HepG2 (cell line): ENCODE data around the gene METTL22. TPM values are rescaled to one million over a fixed set of nuclear protein-coding genes. Genes with fewer than 3 reads are reported as not detected.

Experiments used
- AGO2 ChIP-seq: fragments of 200-400 bp; formaldehyde crosslinking; optimal IDR thresholded peaks from 2 replicates; pipeline ENCODE3; 2017; ENCODE audit warnings: mild to moderate bottlenecking, low read depth, low read length, moderate library complexity
- AKAP8 ChIP-seq: sonication (generic); formaldehyde crosslinking; IDR thresholded peaks from 2 replicates; pipeline ENCODE4 v1.5.1; 2020; ENCODE audit warnings: mild to moderate bottlenecking, missing genetic modification reagents
- CSRNP2 ChIP-seq: sonication (generic); formaldehyde crosslinking; conservative IDR thresholded peaks from 2 replicates; pipeline ENCODE4 v1.8.0; 2022; ENCODE audit warnings: low read depth, missing genetic modification reagents
- DPF2 ChIP-seq: sonication (generic); formaldehyde crosslinking; IDR thresholded peaks from 2 replicates; pipeline ENCODE4 v1.4.0; 2020; ENCODE audit warnings: mild to moderate bottlenecking, low read depth, missing genetic modification reagents, borderline replicate concordance
- DZIP1 ChIP-seq: sonication (generic); formaldehyde crosslinking; IDR thresholded peaks from 2 replicates; pipeline ENCODE4 v1.5.0; 2020; ENCODE audit warnings: mild to moderate bottlenecking, missing genetic modification reagents
- FOSL2 ChIP-seq: sonication (generic); formaldehyde crosslinking; IDR thresholded peaks from 2 replicates; pipeline ENCODE4 v1.4.0; 2020; ENCODE audit warnings: missing genetic modification reagents
- FOXA1 ChIP-seq, 2 experiments: fragments of 450-650 bp in 1 of 2; sonication (generic) in 1 of 2; formaldehyde crosslinking in 1 of 2; IDR thresholded peaks; 2 replicates each; pipeline versions ENCODE4 v1.4.0 to v1.6.1; 2016 to 2020; ENCODE audit warnings: missing genetic modification reagents in 1 of 2
- HMGXB4 ChIP-seq, 2 experiments: sonication (generic) in 1 of 2; formaldehyde crosslinking in 1 of 2; IDR thresholded peaks; 2 replicates each; pipeline versions ENCODE4 v1.4.0 to v1.6.1; 2018 to 2020; ENCODE audit warnings: missing genetic modification reagents in 2 of 2, borderline replicate concordance in 1 of 2, low read depth in 1 of 2, mild to moderate bottlenecking in 1 of 2, missing biosample characterization in 1 of 2
- MED13 ChIP-seq: sonication (generic); formaldehyde crosslinking; IDR thresholded peaks from 2 replicates; pipeline ENCODE4 v1.5.0; 2020; ENCODE audit warnings: missing genetic modification reagents
- NFIC ChIP-seq: IDR thresholded peaks from 2 replicates; pipeline ENCODE4 v1.6.1; 2012; ENCODE audit warnings: mild to moderate bottlenecking, low read length, inconsistent platforms
- PRDM15 ChIP-seq: sonication (generic); formaldehyde crosslinking; IDR thresholded peaks from 2 replicates; pipeline ENCODE4 v1.4.0; 2020; ENCODE audit warnings: missing genetic modification reagents
- SMAD3 ChIP-seq: sonication (generic); formaldehyde crosslinking; IDR thresholded peaks from 2 replicates; pipeline ENCODE4 v1.4.0; 2020; ENCODE audit warnings: missing genetic modification reagents
- ZC3H4 ChIP-seq: sonication (generic); formaldehyde crosslinking; IDR thresholded peaks from 2 replicates; pipeline ENCODE4 v1.4.0; 2020; ENCODE audit warnings: missing genetic modification reagents, borderline replicate concordance
- ZNF616 ChIP-seq: sonication (generic); formaldehyde crosslinking; IDR thresholded peaks from 2 replicates; pipeline ENCODE4 v1.5.0; 2020; ENCODE audit warnings: low read depth, mild to moderate bottlenecking, missing genetic modification reagents
- ZSCAN21 ChIP-seq: sonication (generic); formaldehyde crosslinking; IDR thresholded peaks from 2 replicates; pipeline ENCODE4 v1.8.0; 2022; ENCODE audit warnings: mild to moderate bottlenecking, missing genetic modification reagents, moderate library complexity, borderline replicate concordance
- polyA plus RNA-seq, 8 experiments: library from polyadenylated mRNA; depleted of rRNA in 3 of 8; stranded (reverse) in 7 of 8; unstranded in 1 of 8; fragments of >200 nt; fragmentation: Illumina TruSeq in 4 of 8; extraction: Trizol in 4 of 8; gene quantifications; 2 replicates each; pipeline versions ENCODE4 v1.2.1 to v1.2.3, GENCODE V29; 2011 to 2016; ENCODE audit warnings: low read depth in 4 of 8, missing spikeins in 1 of 8, mixed read lengths in 1 of 8; ENCODE audit not compliant: insufficient read depth in 1 of 8
- total RNA-seq, 5 experiments: library from RNA; depleted of rRNA; stranded (reverse); fragments of >200 nt; fragmentation: Illumina TruSeq; extraction: Trizol; gene quantifications; 2 replicates each; pipeline ENCODE4 v1.2.3, GENCODE V29; 2016; ENCODE audit warnings: low read depth in 1 of 5

Gene METTL22
- total and polyA plus RNA-seq, 2 of the 13 experiments (the other 11 are each of a cell fraction or from before 2014, with no cell fraction given): 36.2 to 94.8 TPM

- TF ChIP-seq PRDM15 (CRISPR knock-in tag) (peak; percentile 60; the same call in 1 of the 2 replicates), HMGXB4 (CRISPR knock-in tag; IDR thresholded peaks at IDR 0.05; ENCODE audit: borderline replicate concordance in 1 of 2, low read depth in 1 of 2) (peak; percentile 79 to 85; a peak in 2 of 4 replicates), AKAP8 (CRISPR knock-in tag) (peak; percentile 95), AGO2 (peak; percentile 56), NFIC (no peak), CSRNP2 (CRISPR knock-in tag) (no peak), ZC3H4 (CRISPR knock-in tag) (no peak), SMAD3 (CRISPR knock-in tag) (peak; percentile 92), DZIP1 (CRISPR knock-in tag) (peak; percentile 99), ZNF616 (peak; percentile 86; the same call in 1 of the 2 replicates), MED13 (CRISPR knock-in tag) (peak; percentile 80), FOXA1 (IDR thresholded peaks at IDR 0.05) (no peak), FOXA1 (CRISPR knock-in tag; IDR thresholded peaks at IDR 0.05) (peak; percentile 46), FOSL2 (peak; percentile 13), DPF2 (no peak), ZSCAN21 (peak; percentile 85; the same call in 1 of the 2 replicates)
These were observed at the start of gene METTL22 (continued) for GRCh38 chr16:8621572-8622314.
